ENCODE results near the gene SMYD3.

DNA sequence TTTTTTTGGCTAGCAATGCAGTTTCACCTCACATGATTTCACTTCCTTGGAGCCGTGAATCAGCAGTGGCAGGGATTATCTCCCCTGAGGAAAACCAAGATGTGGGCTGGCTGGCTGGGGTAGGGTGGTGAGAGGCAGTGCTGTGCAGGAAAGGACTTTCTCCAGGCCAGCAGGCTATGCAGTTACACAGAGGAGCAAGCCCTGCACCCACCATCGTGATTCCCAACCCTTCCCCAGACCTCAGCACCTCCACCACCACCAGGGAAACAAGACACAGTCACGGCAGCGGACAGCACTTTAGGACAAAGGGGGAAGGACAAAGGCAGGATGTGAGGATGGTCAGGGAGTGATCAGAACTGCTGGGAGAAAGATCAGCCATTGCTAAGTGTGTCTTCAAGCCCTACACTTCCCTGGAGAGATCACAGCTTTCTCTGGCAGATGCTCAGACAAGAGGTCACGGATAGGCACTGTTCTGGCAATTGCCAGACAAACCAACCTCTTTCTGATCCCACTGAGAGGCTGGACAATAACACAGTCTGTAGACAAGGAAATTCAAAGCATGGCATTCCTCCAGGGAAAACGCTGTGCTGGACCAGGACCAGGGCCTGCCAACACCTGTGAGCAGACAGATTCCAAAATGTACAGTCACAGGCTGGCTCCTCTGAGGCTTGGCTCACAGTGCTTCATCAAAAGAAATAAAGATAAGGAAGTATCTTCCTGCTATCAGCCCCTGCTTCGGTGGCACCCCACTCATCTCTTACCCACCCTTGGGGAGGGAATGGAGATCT is 509.4 kb downstream of the SMYD3 start:
- TF ChIP-seq POLR2A (IDR thresholded peaks at IDR 0.05; ENCODE audit: low read length) (no peak), GATA1 (IDR thresholded peaks at IDR 0.05; ENCODE audit: low read depth, low read length) (no peak)
